Activated naive CD8-positive, alpha-beta T cell treated with anti-CD3 and anti-CD28 coated beads, Interleukin-2, amount 10 ng/mL, durations not matched to agents 7 days and 5 days (primary cell): ENCODE results near the gene HFE. TPM values are rescaled to one million over a fixed set of nuclear protein-coding genes. Genes with fewer than 3 reads are reported as not detected.

Source experiments
- ATAC-seq: fragments of 150-1000 bp; cut with Tn5 transposase; one replicate; pipeline ENCODE4 v1.10.0; 2021; ENCODE audit warnings: low read depth, moderate library complexity
- POLR2A ChIA-PET: fragments of 350-600 bp; sonication (Branson Sonifier 250); formaldehyde crosslinking; loops from one replicate; lab custom pipeline; 2021; ENCODE audit warnings: antibody characterized with exemption; lab: Charles Lee
- DNase-seq: peaks from one replicate; pipeline ENCODE4 v3.0.0; 2021
- H3K27ac Mint-ChIP-seq: one replicate; pipeline ENCODE4 v1.8.0; 2022; ENCODE audit warnings: mild to moderate bottlenecking, mixed read lengths
- H3K27me3 Mint-ChIP-seq: one replicate; pipeline ENCODE4 v1.8.0; 2022; ENCODE audit warnings: mild to moderate bottlenecking, moderate library complexity, mixed read lengths
- H3K36me3 Mint-ChIP-seq: one replicate; pipeline ENCODE4 v1.8.0; 2021; ENCODE audit warnings: mild to moderate bottlenecking, mixed read lengths
- H3K4me1 Mint-ChIP-seq: one replicate; pipeline ENCODE4 v1.8.0; 2021; ENCODE audit warnings: mixed read lengths
- H3K4me3 Mint-ChIP-seq: one replicate; pipeline ENCODE4 v1.8.0; 2022; ENCODE audit warnings: mild to moderate bottlenecking, moderate library complexity, mixed read lengths
- H3K9me3 Mint-ChIP-seq: one replicate; pipeline ENCODE4 v1.8.0; 2021; ENCODE audit warnings: mixed read lengths
- total RNA-seq, 2 experiments: library from RNA; stranded (reverse); gene quantifications; one replicate each; pipeline ENCODE4 v1.2.3, GENCODE V29; 2021

HFE gene
- total RNA-seq, 2 experiments from 2014 or later, result 5.0 to 7.2 TPM

- POLR2A ChIA-PET, result interaction anchor here (1.6 to 19.0 kb wide), 2 partner anchors 16 to 27 kb away, joined by 3 to 2352 read pairs; a partner anchor contains a TSS
- ATAC-seq (no peak), DNase-seq (no peak)
- no peaks in the 10 kb centered on the region for H3K27me3 Mint-ChIP-seq
- H3K36me3 Mint-ChIP-seq, result peaks cover 32% of the 10 kb centered on the region
- H3K9me3 Mint-ChIP-seq, result no peaks in the 10 kb centered on the region
- peaks cover 30% of the 10 kb centered on the region for H3K4me1 Mint-ChIP-seq
- H3K4me3 Mint-ChIP-seq, result no peak overlapping the region
- no peak overlapping the region for H3K27ac Mint-ChIP-seq
Observed at GRCh38 chr6:26131618-26132017, 44.4 kb downstream of the HFE start.

- Mint-ChIP-seq H3K27me3 (no peaks in the 10 kb centered on the region), H3K27ac (no peak overlapping the region), H3K4me3 (no peak overlapping the region), H3K36me3 (peaks cover 21% of the 10 kb centered on the region), H3K4me1 (peaks cover 16% of the 10 kb centered on the region), H3K9me3 (no peaks in the 10 kb centered on the region)
- DNase-seq (no peak), ATAC-seq (no peak)
- POLR2A ChIA-PET, result interaction anchor here (1.0 to 19.0 kb wide), 3 partner anchors 10 to 25 kb away, joined by 5 to 2352 read pairs (median 10); a partner anchor contains a TSS
Observed at GRCh38 chr6:26133730-26134129, 46.5 kb downstream of the HFE start.

- Mint-ChIP-seq H3K27ac (no peak overlapping the region), H3K4me1 (peaks cover 12% of the 10 kb centered on the region), H3K4me3 (no peak overlapping the region), H3K9me3 (no peaks in the 10 kb centered on the region), H3K27me3 (no peaks in the 10 kb centered on the region), H3K36me3 (peaks cover 16% of the 10 kb centered on the region)
- POLR2A ChIA-PET, result interaction anchor here (0.6 to 19.0 kb wide), 3 partner anchors 11 to 22 kb away, joined by 5 to 2352 read pairs (median 33); a partner anchor contains a TSS
- ATAC-seq (no peak), DNase-seq (no peak)
Observed at GRCh38 chr6:26136321-26136720, 49.1 kb downstream of the HFE start.

- Mint-ChIP-seq H3K27ac (no peak overlapping the region), H3K9me3 (no peaks in the 10 kb centered on the region), H3K36me3 (peaks cover 1% of the 10 kb centered on the region), H3K4me1 (peaks cover 10% of the 10 kb centered on the region), H3K27me3 (no peaks in the 10 kb centered on the region), H3K4me3 (no peak overlapping the region)
- ATAC-seq (no peak), DNase-seq (no peak)
- POLR2A ChIA-PET, result interaction anchor here (19.0 kb wide), 1 partner anchor 18 kb away, joined by 2352 read pairs; a partner anchor contains a TSS
Observed at GRCh38 chr6:26140254-26140966, 53.2 kb downstream of the HFE start.

GRCh38 chr6:26140967-26141294, 53.7 kb downstream of the HFE start:
- H3K27ac Mint-ChIP-seq, result no peak overlapping the region
- POLR2A ChIA-PET, result interaction anchor here (2.1 kb wide), 1 partner anchor 15 kb away, joined by 24 read pairs; a partner anchor contains a TSS
- peaks cover 1% of the 10 kb centered on the region for H3K36me3 Mint-ChIP-seq
- H3K4me3 Mint-ChIP-seq, result no peak overlapping the region
- H3K9me3 Mint-ChIP-seq, result no peaks in the 10 kb centered on the region
- DNase-seq (no peak), ATAC-seq (no peak)
- peaks cover 10% of the 10 kb centered on the region for H3K4me1 Mint-ChIP-seq
- H3K27me3 Mint-ChIP-seq, result no peaks in the 10 kb centered on the region

- Mint-ChIP-seq H3K4me3 (no peak overlapping the region), H3K27me3 (no peaks in the 10 kb centered on the region), H3K4me1 (peaks cover 10% of the 10 kb centered on the region), H3K36me3 (peaks cover 1% of the 10 kb centered on the region), H3K27ac (no peak overlapping the region), H3K9me3 (no peaks in the 10 kb centered on the region)
- DNase-seq, result no peak
- ATAC-seq, result no peak
- POLR2A ChIA-PET, result interaction anchor here (0.8 to 2.1 kb wide), 5 partner anchors 9 to 17 kb away, joined by 3 to 24 read pairs (median 4); a partner anchor contains a TSS
Observed at GRCh38 chr6:26141378-26141904, 54.2 kb downstream of the HFE start.

- Mint-ChIP-seq H3K9me3 (no peaks in the 10 kb centered on the region), H3K4me3 (no peak overlapping the region), H3K27me3 (no peaks in the 10 kb centered on the region), H3K36me3 (no peaks in the 10 kb centered on the region), H3K4me1 (peaks cover 6% of the 10 kb centered on the region), H3K27ac (no peak overlapping the region)
- POLR2A ChIA-PET, result interaction anchor here (0.8 to 2.1 kb wide), 5 partner anchors 9 to 18 kb away, joined by 3 to 24 read pairs (median 4); a partner anchor contains a TSS
- DNase-seq (no peak), ATAC-seq (no peak)
Observed at GRCh38 chr6:26142026-26142425, 54.8 kb downstream of the HFE start.

Other genes starting within 250 kb of the HFE start
- gene SLC17A3, start 213.2 kb upstream of the HFE start, total RNA-seq, result under 1 TPM; 0.23 to 0.28 TPM
- not detected for gene SLC17A2, start 156.7 kb upstream of the HFE start, total RNA-seq
- 10 to 100 TPM; 29.1 TPM for gene TRIM38, start 124.6 kb upstream of the HFE start, total RNA-seq